Hepatocyte (in vitro differentiated cells): ENCODE measurements around the gene DEFB125.

Experiments
- CTCF ChIP-seq: fragments of 200-600 bp; sonication (generic); IDR thresholded peaks from 2 replicates; pipeline ENCODE4 v1.5.1; 2016; ENCODE audit warnings: antibody characterized with exemption, mild to moderate bottlenecking; ENCODE audit not compliant: poor library complexity
- EZH2 ChIP-seq: fragments of 200-600 bp; sonication (generic); IDR thresholded peaks from 2 replicates; pipeline ENCODE4 v1.6.1; 2016; ENCODE audit warnings: antibody characterized with exemption, mild to moderate bottlenecking, borderline replicate concordance

GRCh38 chr20:64026-64603 lies 23.4 kb upstream of the DEFB125 start:
- TF ChIP-seq CTCF (no peak), EZH2 (no peak)
